Keratinocyte (primary cell): Measurements from ENCODE around the gene SPRYD3. TPM values are rescaled to one million over a fixed set of nuclear protein-coding genes. Genes with fewer than 3 reads are reported as not detected.
"Not testable (repeated sequence)": the region's sequence is repeated elsewhere in the genome, so short reads cannot be mapped to it uniquely, and the experiment has no call there.

Source experiments
- DNase-seq: peaks from one replicate; pipeline ENCODE4 v3.0.0-alpha.2; 2011; ENCODE audit warnings: low read depth, missing footprints, low spot score
- FAIRE-seq: peaks from 2 replicates; lab custom pipeline; 2011; peaks lifted over from hg19 to GRCh38; lab: Jason Lieb, UNC
- H2AFZ ChIP-seq: 2 replicates; pipeline ENCODE4 v1.6.0; 2012; ENCODE audit warnings: low read length, control low read depth, inconsistent platforms; ENCODE audit not compliant: control insufficient read depth
- H3K27ac ChIP-seq: 2 replicates; pipeline ENCODE4 v1.5.1; 2011; ENCODE audit warnings: low read length; ENCODE audit not compliant: control insufficient read depth, insufficient read depth
- H3K27me3 ChIP-seq: 3 replicates; pipeline ENCODE4 v1.6.0; 2011; ENCODE audit warnings: low read length; ENCODE audit not compliant: control insufficient read depth, insufficient read depth; ENCODE audit errors: extremely low read depth
- H3K36me3 ChIP-seq, 2 experiments: 2 replicates in 1 of 2; 3 replicates in 1 of 2; pipeline ENCODE4 v1.5.1; 2011; ENCODE audit warnings: low read length in 2 of 2, mild to moderate bottlenecking in 1 of 2; ENCODE audit not compliant: control insufficient read depth in 2 of 2, insufficient read depth in 2 of 2; ENCODE audit errors: extremely low read depth in 1 of 2
- H3K4me1 ChIP-seq: 3 replicates; pipeline ENCODE4 v1.5.1; 2011; ENCODE audit warnings: low read length; ENCODE audit not compliant: control insufficient read depth, insufficient read depth; ENCODE audit errors: extremely low read depth
- H3K4me2 ChIP-seq: 3 replicates; pipeline ENCODE4 v1.6.0; 2011; ENCODE audit warnings: low read depth, low read length; ENCODE audit not compliant: control insufficient read depth, insufficient read depth; ENCODE audit errors: extremely low read depth
- H3K4me3 ChIP-seq, 3 experiments: fragments of 200-600 bp in 1 of 3; sonication (generic) in 1 of 3; 2 replicates in 2 of 3; 3 replicates in 1 of 3; pipeline ENCODE4 v1.5.1; 2011 to 2016; ENCODE audit warnings: low read length in 3 of 3, mild to moderate bottlenecking in 3 of 3, control low read depth in 2 of 3, inconsistent platforms in 1 of 3, low read depth in 1 of 3, mixed read lengths in 1 of 3, mixed run types in 1 of 3, moderate library complexity in 1 of 3; ENCODE audit not compliant: control insufficient read depth in 2 of 3, insufficient read depth in 2 of 3; ENCODE audit errors: extremely low read depth in 1 of 3
- H3K79me2 ChIP-seq: 2 replicates; pipeline ENCODE4 v1.6.0; 2012; ENCODE audit warnings: low read length; ENCODE audit not compliant: control insufficient read depth, insufficient read depth
- H3K9ac ChIP-seq: 3 replicates; pipeline ENCODE4 v1.6.0; 2011; ENCODE audit warnings: low read length; ENCODE audit not compliant: control insufficient read depth, insufficient read depth; ENCODE audit errors: extremely low read depth
- H3K9me1 ChIP-seq: 3 replicates; pipeline ENCODE4 v1.6.0; 2011; ENCODE audit warnings: low read length; ENCODE audit not compliant: control insufficient read depth, insufficient read depth; ENCODE audit errors: extremely low read depth
- H3K9me3 ChIP-seq: 2 replicates; pipeline ENCODE4 v1.5.1; 2012; ENCODE audit warnings: low read depth, low read length; ENCODE audit not compliant: control insufficient read depth
- H4K20me1 ChIP-seq: 3 replicates; pipeline ENCODE4 v1.6.0; 2011; ENCODE audit warnings: low read length; ENCODE audit not compliant: control insufficient read depth, insufficient read depth; ENCODE audit errors: extremely low read depth
- CTCF ChIP-seq, 3 experiments: IDR thresholded peaks in 1 of 3; conservative IDR thresholded peaks in 1 of 3; optimal IDR thresholded peaks in 1 of 3; 2 replicates in 2 of 3; 3 replicates in 1 of 3; pipeline versions ENCODE3 to v1.5.1; 2011; ENCODE audit warnings: low read length in 3 of 3, mild to moderate bottlenecking in 3 of 3, moderate library complexity in 2 of 3, control low read depth in 1 of 3, inconsistent platforms in 1 of 3; ENCODE audit not compliant: insufficient read depth in 2 of 3; ENCODE audit errors: extremely low read depth in 1 of 3
- EZH2 ChIP-seq: IDR thresholded peaks from one replicate; pipeline ENCODE4 v1.6.1; 2012; ENCODE audit warnings: inconsistent platforms, mild to moderate bottlenecking, low read length, moderate library complexity
- dilution Hi-C: fragments of 300-500 bp; cut with MboI; formaldehyde crosslinking; loops from one replicate; pipeline ENCODE4 v1.7.0; 2020; ENCODE audit warnings: low sequenced_read_pairs; ENCODE audit not compliant: extremely low pct_ligation_motif_present
- polyA plus RNA-seq, 5 experiments: library from polyadenylated mRNA; depleted of rRNA in 3 of 5; stranded (reverse) in 3 of 5; stranded (forward) in 1 of 5; unstranded in 1 of 5; fragments of >200 nt; gene quantifications; 1 replicate in 1 of 5; 2 replicates in 3 of 5; 3 replicates in 1 of 5; pipeline versions ENCODE4 v1.2.1 to v1.2.3, GENCODE V29; 2011 to 2012; ENCODE audit warnings: missing spikeins in 2 of 5, low read depth in 1 of 5, low replicate concordance in 1 of 5

The SPRYD3 gene
- polyA plus RNA-seq, 1 donor (not counting 4 experiments of a cell fraction or from before 2014, with no cell fraction given): 27.5 TPM

- Histone ChIP-seq H3K9me3 (no peaks in the 10 kb centered on the region), H3K79me2 (peaks cover 2% of the 10 kb centered on the region), H3K4me2 (no peak overlapping the region), H4K20me1 (peaks cover 8% of the 10 kb centered on the region), H2AFZ (no peak overlapping the region), H3K27me3 (no peaks in the 10 kb centered on the region), H3K27ac (no peak overlapping the region), H3K9me1 (no peaks in the 10 kb centered on the region), H3K4me1 (no peaks in the 10 kb centered on the region), H3K9ac (no peak overlapping the region), H3K36me3 (peaks cover 36 to 49% of the 10 kb centered on the region in 2 experiments), H3K4me3 (no peak overlapping the region)
- dilution Hi-C loops: no loop called here
- FAIRE-seq (no peak), DNase-seq (no peak)
- TF ChIP-seq EZH2 (no peak), CTCF (optimal IDR thresholded peaks at IDR 0.05 in 1 of 3, IDR thresholded peaks at IDR 0.05 in 1 of 3, conservative IDR thresholded peaks at IDR 0.05 in 1 of 3; ENCODE audit: extremely low read depth in 1 of 3, insufficient read depth in 2 of 3, low read length in 3 of 3) (no peak)
Measured at GRCh38 chr12:53036802-53037201, 42.4 kb downstream of the SPRYD3 start.

- Histone ChIP-seq H3K27ac (no peak overlapping the region), H4K20me1 (peaks cover 8% of the 10 kb centered on the region), H3K27me3 (no peaks in the 10 kb centered on the region), H3K9me1 (no peaks in the 10 kb centered on the region), H3K9me3 (no peaks in the 10 kb centered on the region), H3K36me3 (peaks cover 41 to 61% of the 10 kb centered on the region in 2 experiments), H3K4me1 (no peaks in the 10 kb centered on the region), H3K4me2 (no peak overlapping the region), H3K9ac (no peak overlapping the region), H3K4me3 (no peak overlapping the region), H2AFZ (no peak overlapping the region), H3K79me2 (peaks cover 11% of the 10 kb centered on the region)
- TF ChIP-seq EZH2: no peak
- TF ChIP-seq CTCF (optimal IDR thresholded peaks at IDR 0.05 in 1 of 3, IDR thresholded peaks at IDR 0.05 in 1 of 3, conservative IDR thresholded peaks at IDR 0.05 in 1 of 3; ENCODE audit: extremely low read depth in 1 of 3, insufficient read depth in 2 of 3, low read length in 3 of 3): no peak
- FAIRE-seq (peak; percentile 41), DNase-seq (no peak)
- dilution Hi-C loops: no loop called here
Measured at GRCh38 chr12:53034459-53034858, 44.7 kb downstream of the SPRYD3 start.

- H3K4me3 ChIP-seq, H4K20me1 ChIP-seq, H3K27ac ChIP-seq, DNase-seq, H3K9me3 ChIP-seq, H3K9me1 ChIP-seq, H3K4me1 ChIP-seq, FAIRE-seq, H3K4me2 ChIP-seq, dilution Hi-C loops, H3K9ac ChIP-seq, H3K27me3 ChIP-seq, H2AFZ ChIP-seq: not testable (repeated sequence)
- H3K79me2 ChIP-seq: peaks cover 11% of the 10 kb centered on the region
- peaks cover 37 to 58% of the 10 kb centered on the region in 2 experiments for H3K36me3 ChIP-seq
Measured at GRCh38 chr12:53033832-53034231, 45.4 kb downstream of the SPRYD3 start.
